ENCODE measurements around the gene TNN. TPM values are rescaled to one million over a fixed set of nuclear protein-coding genes. Genes with fewer than 3 reads are reported as not detected.

Gene TNN
- total RNA-seq, 2 donors from 2014 or later, result not detected

GRCh38 chr1:175128523-175128922 is 60.9 kb downstream of the TNN start:
- H3K36me3 Mint-ChIP-seq, result no peaks in the 10 kb centered on the region
- no peaks in the 10 kb centered on the region for H3K9me3 Mint-ChIP-seq
- no peak overlapping the region for H3K27ac Mint-ChIP-seq
- ATAC-seq (no peak), DNase-seq (ENCODE audit: low spot score in 2 of 2) (no peak)

GRCh38 chr1:175129182-175129581 is 61.5 kb downstream of the TNN start:
- ATAC-seq (no peak), DNase-seq (ENCODE audit: low spot score in 2 of 2) (no peak)
- Mint-ChIP-seq H3K27ac (no peak overlapping the region), H3K9me3 (no peaks in the 10 kb centered on the region), H3K36me3 (no peaks in the 10 kb centered on the region)

GRCh38 chr1:175129644-175129996 is 62.0 kb downstream of the TNN start:
- ATAC-seq (no peak), DNase-seq (ENCODE audit: low spot score in 2 of 2) (no peak)
- H3K27ac Mint-ChIP-seq, result no peak overlapping the region
- H3K9me3 Mint-ChIP-seq, result no peaks in the 10 kb centered on the region
- no peaks in the 10 kb centered on the region for H3K36me3 Mint-ChIP-seq

- no peak for ATAC-seq
- Mint-ChIP-seq H3K27ac (no peak overlapping the region), H3K9me3 (no peaks in the 10 kb centered on the region), H3K36me3 (no peaks in the 10 kb centered on the region)
- DNase-seq (ENCODE audit: low spot score in 2 of 2), result no peak
Measured at GRCh38 chr1:175129997-175130648, 62.5 kb downstream of the TNN start.

GRCh38 chr1:175130649-175131045 is 63.0 kb downstream of the TNN start:
- ATAC-seq, result no peak
- DNase-seq (ENCODE audit: low spot score in 2 of 2), result no peak
- no peak overlapping the region for H3K27ac Mint-ChIP-seq
- H3K9me3 Mint-ChIP-seq, result no peaks in the 10 kb centered on the region
- H3K36me3 Mint-ChIP-seq, result no peaks in the 10 kb centered on the region

GRCh38 chr1:175131095-175131494 is 63.5 kb downstream of the TNN start:
- Mint-ChIP-seq H3K27ac (peak overlapping the region in 1 of 2 donors; percentile 11), H3K36me3 (no peaks in the 10 kb centered on the region), H3K9me3 (no peaks in the 10 kb centered on the region)
- DNase-seq (ENCODE audit: low spot score in 2 of 2) (no peak), ATAC-seq (peak in 1 of 2 donors; percentile 51)

GRCh38 chr1:175132436-175132835 is 64.8 kb downstream of the TNN start:
- H3K27ac Mint-ChIP-seq, result no peak overlapping the region
- no peaks in the 10 kb centered on the region for H3K9me3 Mint-ChIP-seq
- DNase-seq (ENCODE audit: low spot score in 2 of 2) (no peak), ATAC-seq (no peak)
- H3K36me3 Mint-ChIP-seq, result no peaks in the 10 kb centered on the region

- no peaks in the 10 kb centered on the region for H3K9me3 Mint-ChIP-seq
- DNase-seq (ENCODE audit: low spot score in 2 of 2), result no peak
Measured at GRCh38 chr1:175133673-175134435, 66.2 kb downstream of the TNN start.

GRCh38 chr1:175134500-175134899 is 66.9 kb downstream of the TNN start:
- Mint-ChIP-seq H3K36me3 (no peaks in the 10 kb centered on the region), H3K9me3 (no peaks in the 10 kb centered on the region), H3K27ac (no peak overlapping the region)
- ATAC-seq (no peak), DNase-seq (ENCODE audit: low spot score in 2 of 2) (no peak)

More at GRCh38 chr1:175133673-175134435, 66.2 kb downstream of the TNN start:
- no peak overlapping the region for H3K27ac Mint-ChIP-seq
- ATAC-seq, result peak; percentile 44 to 71
- H3K36me3 Mint-ChIP-seq, result no peaks in the 10 kb centered on the region

- ATAC-seq (no peak), DNase-seq (ENCODE audit: low spot score in 2 of 2) (no peak)
- Mint-ChIP-seq H3K27ac (no peak overlapping the region), H3K9me3 (no peaks in the 10 kb centered on the region), H3K36me3 (no peaks in the 10 kb centered on the region)
Measured at GRCh38 chr1:175136246-175136645, 68.6 kb downstream of the TNN start.

GRCh38 chr1:175137369-175137768 is 69.7 kb downstream of the TNN start:
- Mint-ChIP-seq H3K36me3 (no peaks in the 10 kb centered on the region), H3K27ac (no peak overlapping the region), H3K9me3 (no peaks in the 10 kb centered on the region)
- DNase-seq (ENCODE audit: low spot score in 2 of 2), result no peak
- no peak for ATAC-seq

GRCh38 chr1:175138579-175138978 is 70.9 kb downstream of the TNN start:
- DNase-seq (ENCODE audit: low spot score in 2 of 2) (no peak), ATAC-seq (no peak)
- Mint-ChIP-seq H3K9me3 (no peaks in the 10 kb centered on the region), H3K27ac (no peak overlapping the region), H3K36me3 (no peaks in the 10 kb centered on the region)

GRCh38 chr1:175145899-175146528 is 78.4 kb downstream of the TNN start:
- no peak overlapping the region for H3K27ac Mint-ChIP-seq
- no peaks in the 10 kb centered on the region for H3K9me3 Mint-ChIP-seq
- no peaks in the 10 kb centered on the region for H3K36me3 Mint-ChIP-seq
- no peak for DNase-seq (ENCODE audit: low spot score in 2 of 2)
- no peak for ATAC-seq

- DNase-seq (ENCODE audit: low spot score in 2 of 2) (peak; percentile 60 to 79), ATAC-seq (peak; percentile 87 to 88)
- H3K27ac Mint-ChIP-seq, result no peak overlapping the region
- no peaks in the 10 kb centered on the region for H3K9me3 Mint-ChIP-seq
- no peaks in the 10 kb centered on the region for H3K36me3 Mint-ChIP-seq
Measured at GRCh38 chr1:175146529-175147213, 79.0 kb downstream of the TNN start.

- Mint-ChIP-seq H3K9me3 (no peaks in the 10 kb centered on the region), H3K27ac (no peak overlapping the region), H3K36me3 (no peaks in the 10 kb centered on the region)
- ATAC-seq (no peak), DNase-seq (ENCODE audit: low spot score in 2 of 2) (no peak)
Measured at GRCh38 chr1:175147569-175147968, 79.9 kb downstream of the TNN start.

- no peak for ATAC-seq
- H3K9me3 Mint-ChIP-seq, result no peaks in the 10 kb centered on the region
- no peak for DNase-seq (ENCODE audit: low spot score in 2 of 2)
- no peaks in the 10 kb centered on the region for H3K36me3 Mint-ChIP-seq
- H3K27ac Mint-ChIP-seq, result no peak overlapping the region
Measured at GRCh38 chr1:175148068-175148467, 80.4 kb downstream of the TNN start.

Data from activated naive CD4-positive, alpha-beta T cell treated with anti-CD3 and anti-CD28 coated beads, Interleukin-2, amount 50 U/mL, for 72 hours (primary cell).